ENCODE measurements around the gene ZMYM4. TPM values are rescaled to one million over a fixed set of nuclear protein-coding genes. Genes with fewer than 3 reads are reported as not detected.

The ZMYM4 gene
- total and polyA plus RNA-seq, 7 donors: 4.2 to 46.0 (median 36.7) TPM

DNA sequence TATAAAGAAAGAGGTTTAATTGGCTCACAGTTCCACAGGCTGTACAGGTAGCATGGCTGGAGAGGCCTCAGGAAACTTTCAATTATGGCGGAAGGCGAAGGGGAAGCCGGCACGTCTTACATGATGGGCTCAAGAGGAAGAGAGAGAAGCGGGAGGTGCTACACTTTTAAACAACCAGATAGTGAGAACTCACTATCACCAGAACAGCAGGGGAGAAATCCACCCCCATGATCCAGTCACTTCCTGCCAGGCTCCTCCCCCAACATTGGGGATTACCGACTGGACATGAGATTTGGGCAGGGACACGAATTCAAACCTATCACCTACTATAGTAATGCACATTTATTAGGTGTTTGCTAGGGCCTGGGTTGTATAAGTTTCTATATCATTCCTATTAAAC, 117.8 kb downstream of the ZMYM4 start:
- Histone ChIP-seq H3K4me1 (no peaks in the 10 kb centered on the region), H3K27me3 (no peaks in the 10 kb centered on the region), H3K4me3 (no peak overlapping the region), H3K36me3 (peaks cover 5 to 66% (median 22%) of the 10 kb centered on the region in 4 donors), H3K9me3 (no peaks in the 10 kb centered on the region), H3K27ac (no peak overlapping the region)
- 95 to 98% methylated on average over 7 of the region's 7 CpGs for WGBS, 2 donors
- TF ChIP-seq, protein P1, sequence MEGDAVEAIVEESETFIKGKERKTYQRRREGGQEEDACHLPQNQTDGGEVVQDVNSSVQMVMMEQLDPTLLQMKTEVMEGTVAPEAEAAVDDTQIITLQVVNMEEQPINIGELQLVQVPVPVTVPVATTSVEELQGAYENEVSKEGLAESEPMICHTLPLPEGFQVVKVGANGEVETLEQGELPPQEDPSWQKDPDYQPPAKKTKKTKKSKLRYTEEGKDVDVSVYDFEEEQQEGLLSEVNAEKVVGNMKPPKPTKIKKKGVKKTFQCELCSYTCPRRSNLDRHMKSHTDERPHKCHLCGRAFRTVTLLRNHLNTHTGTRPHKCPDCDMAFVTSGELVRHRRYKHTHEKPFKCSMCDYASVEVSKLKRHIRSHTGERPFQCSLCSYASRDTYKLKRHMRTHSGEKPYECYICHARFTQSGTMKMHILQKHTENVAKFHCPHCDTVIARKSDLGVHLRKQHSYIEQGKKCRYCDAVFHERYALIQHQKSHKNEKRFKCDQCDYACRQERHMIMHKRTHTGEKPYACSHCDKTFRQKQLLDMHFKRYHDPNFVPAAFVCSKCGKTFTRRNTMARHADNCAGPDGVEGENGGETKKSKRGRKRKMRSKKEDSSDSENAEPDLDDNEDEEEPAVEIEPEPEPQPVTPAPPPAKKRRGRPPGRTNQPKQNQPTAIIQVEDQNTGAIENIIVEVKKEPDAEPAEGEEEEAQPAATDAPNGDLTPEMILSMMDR (IDR thresholded peaks at IDR 0.05): no peak
- TF ChIP-seq POLR2AphosphoS5 (IDR thresholded peaks at IDR 0.05) (no peak), EP300 (IDR thresholded peaks at IDR 0.05) (no peak), POLR2A (IDR thresholded peaks at IDR 0.05) (no peak)
- no peak for DNase-seq
- intact Hi-C loops (cut with DNase I): no loop called here

DNA sequence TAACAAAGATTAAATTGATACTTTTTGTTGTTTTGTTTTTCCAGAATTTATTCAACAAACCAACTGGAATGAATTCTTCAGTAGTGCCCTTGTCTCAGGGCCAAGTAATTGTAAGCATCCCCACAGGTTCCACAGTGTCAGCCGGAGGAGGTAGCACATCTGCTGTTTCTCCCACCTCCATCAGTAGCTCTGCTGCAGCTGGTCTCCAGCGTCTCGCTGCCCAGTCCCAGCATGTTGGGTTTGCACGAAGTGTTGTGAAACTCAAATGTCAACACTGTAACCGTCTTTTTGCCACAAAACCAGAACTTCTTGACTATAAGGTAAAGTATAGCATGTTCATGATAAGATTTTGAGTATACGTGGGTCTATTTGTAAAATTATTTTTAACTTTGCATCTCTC, 118.5 kb downstream of the ZMYM4 start:
- TF ChIP-seq, protein P1 (IDR thresholded peaks at IDR 0.05): no peak
- no peak for TF ChIP-seq POLR2AphosphoS5 (IDR thresholded peaks at IDR 0.05)
- TF ChIP-seq EP300 (IDR thresholded peaks at IDR 0.05): no peak
- TF ChIP-seq POLR2A (IDR thresholded peaks at IDR 0.05): no peak
- DNase-seq: no peak
- Histone ChIP-seq H3K27ac (no peak overlapping the region), H3K27me3 (no peaks in the 10 kb centered on the region), H3K9me3 (no peaks in the 10 kb centered on the region), H3K4me1 (no peaks in the 10 kb centered on the region), H3K4me3 (no peak overlapping the region), H3K36me3 (peaks cover 5 to 72% (median 22%) of the 10 kb centered on the region in 4 donors)
- intact Hi-C loops (cut with DNase I): no loop called here
- WGBS, 2 donors: 91 to 93% methylated on average over 6 of the region's 6 CpGs

DNA sequence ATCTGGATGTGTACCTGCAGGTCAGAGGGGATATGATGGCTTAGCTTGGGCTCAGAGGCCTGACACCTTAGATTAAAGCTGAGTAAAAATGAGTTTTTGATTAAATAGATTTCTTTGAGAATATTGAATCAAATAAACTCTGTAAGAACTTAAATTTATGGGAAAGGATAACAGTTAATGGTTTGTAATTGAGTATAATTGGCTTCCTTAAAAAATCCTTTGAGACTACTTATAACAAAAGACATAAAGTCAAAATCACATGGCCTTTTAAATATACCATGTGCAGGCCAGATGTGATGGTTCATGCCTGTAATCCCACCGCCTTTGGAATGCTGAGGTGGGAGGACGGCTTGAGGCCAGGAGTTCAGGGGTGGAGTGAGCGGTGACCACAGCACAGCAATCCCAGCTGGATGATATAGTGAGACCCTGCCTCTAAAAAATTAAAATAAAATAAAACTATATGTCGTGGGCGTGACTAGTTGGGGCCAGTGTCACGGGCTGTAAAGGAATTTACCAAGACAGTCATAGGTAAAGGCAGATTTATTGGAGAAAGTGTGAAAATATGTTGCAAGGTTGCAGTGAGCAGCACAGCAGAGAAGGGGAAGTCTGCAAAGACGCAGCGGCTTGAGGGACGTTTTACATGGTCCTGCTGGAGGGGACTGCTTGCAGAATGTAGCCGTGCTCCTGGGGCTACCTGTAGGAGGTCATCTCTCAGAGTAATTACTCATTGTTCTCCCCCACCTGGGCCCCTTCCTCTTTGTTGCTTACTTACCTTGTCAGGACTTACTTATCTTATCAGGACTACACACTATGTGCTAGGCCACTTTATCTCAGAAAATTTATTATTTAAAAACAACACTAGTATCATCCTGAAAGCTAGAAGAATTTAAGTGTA, 122.3 kb downstream of the ZMYM4 start:
- H3K36me3 ChIP-seq: peaks cover 5 to 94% (median 41%) of the 10 kb centered on the region in 4 donors
- no peaks in the 10 kb centered on the region for H3K4me1 ChIP-seq
- 94 to 96% methylated on average over 10 of the region's 10 CpGs for WGBS, 2 donors
- TF ChIP-seq POLR2AphosphoS5 (IDR thresholded peaks at IDR 0.05): no peak
- TF ChIP-seq EP300 (IDR thresholded peaks at IDR 0.05): no peak
- TF ChIP-seq, protein P1 (IDR thresholded peaks at IDR 0.05): no peak
- TF ChIP-seq POLR2A (IDR thresholded peaks at IDR 0.05): no peak
- no peak for DNase-seq
- no peak overlapping the region for H3K4me3 ChIP-seq
- no peaks in the 10 kb centered on the region for H3K9me3 ChIP-seq
- no peak overlapping the region for H3K27ac ChIP-seq
- intact Hi-C loops (cut with DNase I): no loop called here
- H3K27me3 ChIP-seq: no peaks in the 10 kb centered on the region

DNA sequence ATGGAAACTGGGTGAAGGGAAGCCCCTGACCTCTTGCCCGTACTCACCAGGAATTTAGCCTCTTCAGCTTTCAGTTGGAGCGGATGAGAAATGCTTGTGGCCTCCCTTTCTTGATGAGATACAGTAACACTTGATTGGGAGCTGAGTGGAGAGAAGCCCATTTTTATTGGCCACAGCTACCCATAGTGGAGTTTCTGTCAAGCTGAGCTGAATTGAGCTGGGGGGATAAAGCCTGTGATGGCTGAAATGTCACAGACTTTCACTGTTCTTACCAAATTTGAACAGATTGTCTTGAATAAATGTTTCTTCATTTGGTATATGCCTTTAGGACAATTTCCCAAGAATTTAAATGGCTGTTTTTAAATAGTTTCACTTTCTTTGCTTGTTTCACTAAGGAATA, 125.9 kb downstream of the ZMYM4 start:
- 97 to 100% methylated on average over 2 of the region's 2 CpGs for WGBS, 2 donors
- Histone ChIP-seq H3K27ac (no peak overlapping the region), H3K4me1 (no peaks in the 10 kb centered on the region), H3K36me3 (peaks cover 0 to 98% (median 55%) of the 10 kb centered on the region in 4 donors), H3K9me3 (no peaks in the 10 kb centered on the region), H3K4me3 (no peak overlapping the region), H3K27me3 (no peaks in the 10 kb centered on the region)
- TF ChIP-seq EP300 (IDR thresholded peaks at IDR 0.05) (no peak), POLR2AphosphoS5 (IDR thresholded peaks at IDR 0.05) (no peak), POLR2A (IDR thresholded peaks at IDR 0.05) (no peak)
- TF ChIP-seq, protein P1 (IDR thresholded peaks at IDR 0.05): no peak
- intact Hi-C loops (cut with DNase I): no loop called here
- no peak for DNase-seq
